CD14-positive monocyte (primary cell): ENCODE results near the gene BID. TPM values are rescaled to one million over a fixed set of nuclear protein-coding genes. Genes with fewer than 3 reads are reported as not detected.

Experiments
- DNase-seq, 3 donors: peaks; one replicate each; pipeline ENCODE4 v3.0.0-alpha.2; 2011 to 2022
- H2AFZ ChIP-seq: 2 replicates; pipeline ENCODE4 v1.6.0; 2012; ENCODE audit warnings: mild to moderate bottlenecking, low read depth, low read length, inconsistent platforms; ENCODE audit not compliant: insufficient read depth, poor library complexity, severe bottlenecking
- H3K27ac ChIP-seq, 2 donors: 1 replicate in 1 of 2; 2 replicates in 1 of 2; pipeline ENCODE4 v1.5.1; 2012 to 2013; ENCODE audit warnings: low read length in 2 of 2, control low read depth in 1 of 2, inconsistent platforms in 1 of 2, low read depth in 1 of 2, mild to moderate bottlenecking in 1 of 2
- H3K27me3 ChIP-seq, 2 donors: one replicate each; pipeline versions ENCODE4 v1.6.0 to v1.6.1; 2011 to 2013; ENCODE audit warnings: low read length in 2 of 2; ENCODE audit not compliant: control insufficient read depth in 2 of 2, insufficient read depth in 2 of 2
- H3K36me3 ChIP-seq, 2 donors: replicated peaks in 1 of 2; 1 replicate in 1 of 2; 2 replicates in 1 of 2; pipeline versions ENCODE4 v1.5.1 to v1.6.1; 2012 to 2013; ENCODE audit warnings: low read length in 2 of 2, control low read depth in 1 of 2, inconsistent platforms in 1 of 2, mild to moderate bottlenecking in 1 of 2; ENCODE audit not compliant: insufficient read depth in 2 of 2, control insufficient read depth in 1 of 2
- H3K4me1 ChIP-seq, 2 donors: 1 replicate in 1 of 2; 2 replicates in 1 of 2; pipeline versions ENCODE4 v1.5.1 to v1.6.1; 2012 to 2013; ENCODE audit warnings: low read length in 2 of 2, control low read depth in 1 of 2, inconsistent platforms in 1 of 2, mild to moderate bottlenecking in 1 of 2, moderate library complexity in 1 of 2; ENCODE audit not compliant: insufficient read depth in 2 of 2, control insufficient read depth in 1 of 2
- H3K4me2 ChIP-seq: replicated peaks from 2 replicates; pipeline ENCODE3; 2012; ENCODE audit warnings: low read length, moderate library complexity, mild to moderate bottlenecking; ENCODE audit not compliant: poor library complexity, severe bottlenecking; ENCODE audit errors: extremely low read depth
- H3K4me3 ChIP-seq, 3 experiments: fragments of 200-600 bp in 1 of 3; sonication (generic) in 1 of 3; replicated peaks in 1 of 3; 1 replicate in 2 of 3; 2 replicates in 1 of 3; pipeline ENCODE4 v1.5.1; 2011 to 2013; ENCODE audit warnings: low read length in 3 of 3, mild to moderate bottlenecking in 3 of 3, control low read depth in 2 of 3, low read depth in 2 of 3, inconsistent platforms in 1 of 3, moderate library complexity in 1 of 3
- H3K79me2 ChIP-seq: 2 replicates; pipeline ENCODE4 v1.6.0; 2012; ENCODE audit warnings: mild to moderate bottlenecking, control low read depth, inconsistent platforms, low read length, moderate library complexity; ENCODE audit not compliant: insufficient read depth
- H3K9ac ChIP-seq: 2 replicates; pipeline ENCODE4 v1.6.0; 2017; ENCODE audit warnings: low read length, mild to moderate bottlenecking; ENCODE audit not compliant: insufficient read depth, poor library complexity, severe bottlenecking
- H3K9me3 ChIP-seq, 2 donors: replicated peaks in 1 of 2; 1 replicate in 1 of 2; 2 replicates in 1 of 2; pipeline versions ENCODE4 v1.5.1 to v1.6.1; 2012 to 2013; ENCODE audit warnings: low read length in 2 of 2, control low read depth in 1 of 2; ENCODE audit not compliant: control insufficient read depth in 1 of 2, insufficient read depth in 1 of 2
- H4K20me1 ChIP-seq: 2 replicates; pipeline ENCODE4 v1.6.0; 2012; ENCODE audit warnings: mild to moderate bottlenecking, low read length, control low read depth, moderate library complexity; ENCODE audit not compliant: insufficient read depth
- H3K27ac Mint-ChIP-seq, 7 donors: one replicate each; pipeline ENCODE4 v1.8.0; 2020; ENCODE audit warnings: mild to moderate bottlenecking in 7 of 7, mixed read lengths in 7 of 7, moderate library complexity in 6 of 7, inconsistent platforms in 2 of 7
- H3K27me3 Mint-ChIP-seq, 3 donors: one replicate each; pipeline ENCODE4 v1.8.0; 2021 to 2022; ENCODE audit warnings: low read depth in 3 of 3, mild to moderate bottlenecking in 3 of 3, mixed read lengths in 3 of 3, moderate library complexity in 3 of 3, inconsistent platforms in 1 of 3
- H3K36me3 Mint-ChIP-seq, 2 donors: one replicate each; pipeline ENCODE4 v1.8.0; 2020; ENCODE audit warnings: mixed read lengths in 2 of 2, inconsistent platforms in 1 of 2, mild to moderate bottlenecking in 1 of 2
- H3K4me1 Mint-ChIP-seq: one replicate; pipeline ENCODE4 v1.8.0; 2020; ENCODE audit warnings: mild to moderate bottlenecking, mixed read lengths
- H3K4me3 Mint-ChIP-seq, 2 donors: one replicate each; pipeline ENCODE4 v1.8.0; 2020; ENCODE audit warnings: mild to moderate bottlenecking in 2 of 2, mixed read lengths in 2 of 2, moderate library complexity in 1 of 2
- H3K9me3 Mint-ChIP-seq, 7 donors: one replicate each; pipeline ENCODE4 v1.8.0; 2020 to 2022; ENCODE audit warnings: mixed read lengths in 7 of 7, mild to moderate bottlenecking in 6 of 7, moderate library complexity in 6 of 7, inconsistent platforms in 2 of 7
- CTCF ChIP-seq: fragments of 200-600 bp; IDR thresholded peaks from one replicate; pipeline ENCODE4 v1.8.0; 2022; ENCODE audit warnings: antibody characterized with exemption, mild to moderate bottlenecking
- WGBS: methylation state at CpG from one replicate; pipeline ENCODE4 v1.1.5; 2013; ENCODE audit warnings: missing lambda C conversion rate; ENCODE audit not compliant: insufficient coverage; 5-methylcytosine and 5-hydroxymethylcytosine counted together
- intact Hi-C, 2 donors: fragments of 100-400 bp; cut with micrococcal nuclease; formaldehyde crosslinking; loops; one replicate each; pipeline versions ENCODE4 v1.15.0 to v1.15.1; 2023
- polyA plus RNA-seq, 3 donors: library from polyadenylated mRNA; depleted of rRNA in 1 of 3; unstranded in 2 of 3; stranded (reverse) in 1 of 3; fragments of 300-500 nt in 2 of 3; fragments of >200 nt in 1 of 3; fragmentation: Illumina TruSeq in 2 of 3; gene quantifications; 1 replicate in 2 of 3; 2 replicates in 1 of 3; pipeline ENCODE4 v1.2.3, GENCODE V29; 2012 to 2021

BID gene
- polyA plus RNA-seq, 3 donors = 199 to 423 (median 391) TPM

DNA sequence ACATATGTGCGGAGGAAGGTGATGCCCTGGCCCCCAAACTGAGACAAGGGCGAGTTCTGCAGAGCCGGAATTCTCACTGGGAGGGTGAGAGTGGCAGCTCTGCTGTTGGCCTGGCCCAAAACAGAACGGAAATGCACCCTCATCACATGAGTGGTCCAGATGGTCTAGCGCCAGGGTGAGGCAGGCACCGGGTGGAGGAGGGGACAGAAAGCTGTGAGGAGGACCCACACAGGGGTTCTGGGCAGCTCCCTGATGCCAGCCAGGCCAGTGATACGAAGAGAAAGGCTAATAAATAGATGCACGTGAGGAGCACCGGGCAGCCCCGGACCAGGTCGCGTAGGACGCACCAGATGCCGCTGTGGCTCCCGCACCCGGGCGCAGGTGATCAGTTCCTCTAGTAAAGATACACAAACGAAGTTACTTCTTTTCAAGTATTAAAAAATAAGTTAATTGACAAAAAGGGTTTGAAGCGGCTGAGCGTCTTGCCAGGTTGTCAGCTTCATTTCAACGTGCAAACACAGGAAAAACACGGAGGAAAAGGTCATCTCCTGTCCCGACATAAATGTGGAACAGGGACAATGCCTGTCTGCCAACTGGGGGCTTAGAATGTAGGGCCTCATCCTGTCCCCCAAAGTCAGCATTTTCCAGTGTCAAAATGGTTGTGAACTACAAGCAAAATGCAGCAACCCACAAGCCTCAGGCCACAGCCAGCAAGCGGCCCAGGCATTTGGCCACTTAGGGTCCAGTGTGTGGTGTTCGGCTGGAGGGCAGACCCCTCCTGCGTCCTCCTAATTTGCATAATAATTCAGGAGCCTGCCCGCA lies 15.3 kb upstream of the BID start:
- peaks cover 4 to 26% of the 10 kb centered on the region in 2 donors for H3K4me1 ChIP-seq
- H3K9me3 ChIP-seq = no peaks in the 10 kb centered on the region
- no peak overlapping the region for H3K27ac ChIP-seq
- H3K27me3 Mint-ChIP-seq = peaks cover 0 to 3% (median 0%) of the 10 kb centered on the region in 3 donors
- H2AFZ ChIP-seq = no peak overlapping the region
- H3K27me3 ChIP-seq = no peaks in the 10 kb centered on the region
- no peak overlapping the region for H3K9ac ChIP-seq
- H3K4me1 Mint-ChIP-seq = peaks cover 11% of the 10 kb centered on the region
- no peaks in the 10 kb centered on the region for H3K9me3 Mint-ChIP-seq
- no peak overlapping the region for H3K4me2 ChIP-seq
- H3K36me3 Mint-ChIP-seq = peaks cover 0 to 2% of the 10 kb centered on the region in 2 donors
- no peak for TF ChIP-seq CTCF
- DNase-seq = no peak
- no peak overlapping the region for H3K27ac Mint-ChIP-seq
- 92% methylated on average over 15 of the region's 27 CpGs for WGBS
- H3K79me2 ChIP-seq = no peaks in the 10 kb centered on the region
- intact Hi-C loops = loop anchor here in 1 of 2 donors (5.0 kb wide), 1 partner anchor 47 kb away; no protein-coding TSS in a partner anchor
- H3K4me3 Mint-ChIP-seq = no peak overlapping the region
- peaks cover 4% of the 10 kb centered on the region for H4K20me1 ChIP-seq
- H3K36me3 ChIP-seq = no peaks in the 10 kb centered on the region
- no peak overlapping the region for H3K4me3 ChIP-seq

GRCh38 chr22:17788528-17789378 lies 14.5 kb upstream of the BID start:
- no peak for TF ChIP-seq CTCF
- Histone ChIP-seq H3K4me2 (no peak overlapping the region), H3K27ac (no peak overlapping the region), H3K4me3 (no peak overlapping the region), H3K27me3 (no peaks in the 10 kb centered on the region), H3K79me2 (no peaks in the 10 kb centered on the region), H3K4me1 (peaks cover 4 to 26% of the 10 kb centered on the region in 2 donors), H3K36me3 (no peaks in the 10 kb centered on the region), H3K9me3 (no peaks in the 10 kb centered on the region), H4K20me1 (peaks cover 4% of the 10 kb centered on the region), H2AFZ (no peak overlapping the region), H3K9ac (no peak overlapping the region)
- Mint-ChIP-seq H3K4me1 (peaks cover 11% of the 10 kb centered on the region), H3K4me3 (no peak overlapping the region), H3K36me3 (peaks cover 2 to 7% of the 10 kb centered on the region in 2 donors), H3K9me3 (no peaks in the 10 kb centered on the region), H3K27ac (no peak overlapping the region), H3K27me3 (peaks cover 0 to 3% (median 0%) of the 10 kb centered on the region in 3 donors)
- intact Hi-C loops = loop anchor here in 1 of 2 donors (5.0 kb wide), 1 partner anchor 46 kb away; no protein-coding TSS in a partner anchor
- no peak for DNase-seq
- 95% methylated on average over 20 of the region's 32 CpGs for WGBS
